Endodermal cell (in vitro differentiated cells): ENCODE measurements around the gene MED17. TPM values are rescaled to one million over a fixed set of nuclear protein-coding genes. Genes with fewer than 3 reads are reported as not detected.

Experiments used
- DNase-seq: peaks from one replicate; pipeline ENCODE4 v3.0.0-alpha.2; 2017
- H3K27ac ChIP-seq: 2 replicates; pipeline ENCODE4 v1.5.1; 2013; ENCODE audit warnings: mild to moderate bottlenecking, low read depth, low read length, moderate library complexity
- H3K27me3 ChIP-seq: 2 replicates; pipeline ENCODE4 v1.6.1; 2013; ENCODE audit warnings: mild to moderate bottlenecking, low read length, moderate library complexity; ENCODE audit not compliant: insufficient read depth, control insufficient read depth, poor library complexity, severe bottlenecking
- H3K36me3 ChIP-seq: 2 replicates; pipeline ENCODE4 v1.7.0; 2013; ENCODE audit warnings: mild to moderate bottlenecking, low read length, moderate library complexity; ENCODE audit not compliant: control insufficient read depth, insufficient read depth
- H3K4me1 ChIP-seq: one replicate; pipeline ENCODE4 v1.7.0; 2013; ENCODE audit warnings: low read length; ENCODE audit not compliant: control insufficient read depth, insufficient read depth
- H3K4me3 ChIP-seq: 2 replicates; pipeline ENCODE4 v1.5.1; 2013; ENCODE audit warnings: mild to moderate bottlenecking, low read length, moderate library complexity
- H3K9ac ChIP-seq: 2 replicates; pipeline ENCODE4 v1.6.1; 2013; ENCODE audit warnings: mild to moderate bottlenecking, low read length, moderate library complexity; ENCODE audit not compliant: poor library complexity, severe bottlenecking; ENCODE audit errors: extremely low read depth
- H3K9me3 ChIP-seq: 2 replicates; pipeline ENCODE4 v1.6.1; 2013; ENCODE audit warnings: mild to moderate bottlenecking, low read length, moderate library complexity; ENCODE audit not compliant: control insufficient read depth
- H3K27ac Mint-ChIP-seq: 2 replicates; pipeline ENCODE4 v1.8.0; 2020; ENCODE audit warnings: mixed read lengths
- H3K27me3 Mint-ChIP-seq: 2 replicates; pipeline ENCODE4 v1.8.0; 2021; ENCODE audit warnings: mild to moderate bottlenecking, mixed read lengths; ENCODE audit not compliant: insufficient read depth
- H3K36me3 Mint-ChIP-seq: 2 replicates; pipeline ENCODE4 v1.8.0; 2020; ENCODE audit warnings: low read depth, mixed read lengths
- H3K4me1 Mint-ChIP-seq: 2 replicates; pipeline ENCODE4 v1.8.0; 2020; ENCODE audit warnings: mixed read lengths
- H3K4me3 Mint-ChIP-seq: 2 replicates; pipeline ENCODE4 v1.8.0; 2020; ENCODE audit warnings: mild to moderate bottlenecking, moderate library complexity, mixed read lengths
- H3K9me3 Mint-ChIP-seq: 2 replicates; pipeline ENCODE4 v1.8.0; 2020; ENCODE audit warnings: mild to moderate bottlenecking, mixed read lengths
- WGBS, 2 experiments: methylation state at CpG; one replicate each; pipeline versions ENCODE4 v1.1.5 to v1.1.7; 2013; ENCODE audit warnings: missing lambda C conversion rate in 2 of 2, mixed read lengths in 1 of 2; ENCODE audit not compliant: insufficient coverage in 1 of 2, insufficient read length in 1 of 2; 5-methylcytosine and 5-hydroxymethylcytosine counted together
- total RNA-seq, 2 donors: library from RNA; stranded (reverse); fragmentation: NEBNext Ultra II Directional in 1 of 2; extraction: Animal tissue kit (Norgen Biotek cat#: 25700) in 1 of 2; gene quantifications; 2 replicates in 1 of 2; 3 replicates in 1 of 2; pipeline ENCODE4 v1.2.1, GENCODE V29; 2021
- TF ChIP-seq, protein P1 (sequence below): fragments of 200-600 bp; sonication (generic); conservative IDR thresholded peaks from 2 replicates; pipeline ENCODE4 v1.5.0; 2021; ENCODE audit warnings: antibody characterized with exemption, mild to moderate bottlenecking

The MED17 gene
- total RNA-seq, 2 donors from 2014 or later, result 40.6 to 46.2 TPM

DNA sequence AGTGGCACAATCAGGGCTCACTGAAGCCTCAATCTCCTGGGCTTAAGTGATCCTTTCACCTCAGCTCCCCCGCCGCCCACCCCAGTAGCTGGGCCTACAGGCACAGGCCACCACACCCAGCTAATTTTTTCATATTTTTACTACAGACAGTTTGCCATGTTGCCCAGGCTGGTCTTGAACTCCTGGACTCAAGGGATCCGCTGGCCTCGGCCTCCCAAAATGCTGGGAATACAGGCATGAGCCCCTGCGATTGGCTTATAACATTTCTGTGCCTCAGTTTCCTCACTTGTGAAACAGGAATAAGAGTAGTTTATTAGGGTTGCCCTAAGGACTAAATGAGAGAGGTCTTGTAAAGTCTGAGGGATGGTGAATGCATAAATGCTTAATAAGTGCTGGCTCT is 65.1 kb downstream of the MED17 start:
- peaks cover 12% of the 10 kb centered on the region for H3K4me1 Mint-ChIP-seq
- H3K4me1 ChIP-seq, result peaks cover 6% of the 10 kb centered on the region
- WGBS, 2 experiments, result 92 to 95% methylated on average over 2 to 5 of the region's 5 CpGs
- no peaks in the 10 kb centered on the region for H3K27me3 ChIP-seq
- H3K4me3 ChIP-seq, result no peak overlapping the region
- no peak overlapping the region for H3K27ac Mint-ChIP-seq
- no peak overlapping the region for H3K27ac ChIP-seq
- no peaks in the 10 kb centered on the region for H3K36me3 Mint-ChIP-seq
- DNase-seq, result peak; percentile 29
- H3K9me3 ChIP-seq, result peaks cover 1% of the 10 kb centered on the region
- no peaks in the 10 kb centered on the region for H3K27me3 Mint-ChIP-seq
- TF ChIP-seq, protein P1, sequence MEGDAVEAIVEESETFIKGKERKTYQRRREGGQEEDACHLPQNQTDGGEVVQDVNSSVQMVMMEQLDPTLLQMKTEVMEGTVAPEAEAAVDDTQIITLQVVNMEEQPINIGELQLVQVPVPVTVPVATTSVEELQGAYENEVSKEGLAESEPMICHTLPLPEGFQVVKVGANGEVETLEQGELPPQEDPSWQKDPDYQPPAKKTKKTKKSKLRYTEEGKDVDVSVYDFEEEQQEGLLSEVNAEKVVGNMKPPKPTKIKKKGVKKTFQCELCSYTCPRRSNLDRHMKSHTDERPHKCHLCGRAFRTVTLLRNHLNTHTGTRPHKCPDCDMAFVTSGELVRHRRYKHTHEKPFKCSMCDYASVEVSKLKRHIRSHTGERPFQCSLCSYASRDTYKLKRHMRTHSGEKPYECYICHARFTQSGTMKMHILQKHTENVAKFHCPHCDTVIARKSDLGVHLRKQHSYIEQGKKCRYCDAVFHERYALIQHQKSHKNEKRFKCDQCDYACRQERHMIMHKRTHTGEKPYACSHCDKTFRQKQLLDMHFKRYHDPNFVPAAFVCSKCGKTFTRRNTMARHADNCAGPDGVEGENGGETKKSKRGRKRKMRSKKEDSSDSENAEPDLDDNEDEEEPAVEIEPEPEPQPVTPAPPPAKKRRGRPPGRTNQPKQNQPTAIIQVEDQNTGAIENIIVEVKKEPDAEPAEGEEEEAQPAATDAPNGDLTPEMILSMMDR, result no peak
- H3K4me3 Mint-ChIP-seq, result peak overlapping the region; percentile 37
- H3K9me3 Mint-ChIP-seq, result no peaks in the 10 kb centered on the region
- H3K36me3 ChIP-seq, result no peaks in the 10 kb centered on the region
- no peak overlapping the region for H3K9ac ChIP-seq

DNA sequence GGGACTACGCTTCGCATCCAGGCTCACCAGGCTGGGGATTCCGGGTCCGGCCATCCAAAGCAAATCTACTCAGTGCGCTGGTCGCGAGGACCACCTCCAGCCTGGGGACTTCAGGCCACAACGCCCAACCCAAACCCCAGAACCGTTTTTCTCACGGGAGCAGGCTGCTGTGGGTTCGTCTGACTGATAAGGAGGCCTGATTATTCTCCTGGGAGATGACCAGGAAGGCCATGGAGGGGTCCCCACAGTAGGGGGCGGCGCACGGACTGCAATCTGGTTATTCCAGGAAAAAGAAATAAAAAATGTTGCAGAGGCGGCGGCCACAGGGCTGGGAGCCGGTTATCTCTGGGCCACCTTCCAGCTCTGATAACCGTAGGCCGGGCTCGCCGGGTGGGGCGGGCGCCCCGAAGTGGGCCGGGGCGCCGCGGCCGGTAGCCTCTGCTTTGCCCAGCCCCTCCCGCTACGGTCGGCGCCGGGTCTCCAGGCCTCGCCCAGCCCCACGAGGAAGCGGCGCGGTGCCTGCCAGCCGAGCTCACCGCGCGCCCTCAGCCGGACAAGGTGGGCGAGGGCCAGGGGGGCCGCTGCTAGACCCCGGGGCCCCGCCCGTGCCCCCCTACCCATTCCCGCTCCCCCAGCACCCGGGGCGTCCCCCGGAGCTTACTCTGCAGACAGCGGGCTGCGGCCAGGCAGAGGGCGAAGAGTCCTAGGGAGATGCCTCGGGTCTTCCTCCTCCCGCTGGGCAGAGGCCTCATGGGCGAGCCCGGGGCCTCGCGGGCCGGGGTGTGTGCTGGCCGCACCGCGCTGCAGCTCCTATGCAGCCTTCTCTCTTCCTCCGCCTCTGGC is 65.9 kb downstream of the MED17 start:
- peaks cover 12% of the 10 kb centered on the region for H3K4me1 Mint-ChIP-seq
- H3K4me3 Mint-ChIP-seq, result peak overlapping the region; percentile 37
- H3K9ac ChIP-seq, result no peak overlapping the region
- no peaks in the 10 kb centered on the region for H3K36me3 Mint-ChIP-seq
- no peaks in the 10 kb centered on the region for H3K9me3 Mint-ChIP-seq
- peaks cover 6% of the 10 kb centered on the region for H3K4me1 ChIP-seq
- H3K27ac ChIP-seq, result no peak overlapping the region
- no peaks in the 10 kb centered on the region for H3K36me3 ChIP-seq
- H3K4me3 ChIP-seq, result no peak overlapping the region
- H3K9me3 ChIP-seq, result peaks cover 3% of the 10 kb centered on the region
- DNase-seq, result peak; percentile 78
- 56 to 73% methylated on average over 16 to 67 of the region's 67 CpGs for WGBS, 2 experiments
- TF ChIP-seq, protein P1, result no peak
- no peaks in the 10 kb centered on the region for H3K27me3 Mint-ChIP-seq
- no peak overlapping the region for H3K27ac Mint-ChIP-seq
- no peaks in the 10 kb centered on the region for H3K27me3 ChIP-seq

DNA sequence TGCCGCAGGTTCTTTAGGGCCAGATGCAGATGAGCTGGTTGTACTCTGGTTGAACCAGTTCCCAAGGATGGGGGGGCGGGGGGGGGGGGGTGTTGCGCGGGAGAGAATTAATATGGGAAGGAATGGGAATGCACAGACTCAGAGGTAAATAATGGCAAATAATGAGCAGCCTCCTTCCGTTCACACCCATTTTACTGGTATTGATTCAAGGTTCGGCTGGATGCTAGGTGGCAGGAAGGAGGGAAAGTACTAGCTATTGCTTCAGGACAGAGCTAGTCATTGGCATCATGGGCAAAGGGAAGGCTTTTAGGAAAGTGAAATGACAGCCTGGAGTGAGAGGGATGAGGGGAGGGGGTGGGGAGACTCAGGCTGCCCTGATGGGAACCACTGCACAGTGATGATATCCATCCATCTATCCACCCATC is 66.5 kb downstream of the MED17 start, which contains the start of gene VSTM5:
VSTM5 (minus strand) TSS at position 25 of the 425 bp plus-strand sequence. CDS start 116 bp downstream, outside the sequence.
- TF ChIP-seq, protein P1, result no peak
- Histone ChIP-seq H3K27me3 (no peaks in the 10 kb centered on the region), H3K36me3 (no peaks in the 10 kb centered on the region), H3K27ac (no peak within 1 kb of the TSS), H3K9ac (no peak within 1 kb of the TSS), H3K4me1 (peaks cover 6% of the 10 kb centered on the region), H3K9me3 (peaks cover 3% of the 10 kb centered on the region), H3K4me3 (no peak within 1 kb of the TSS)
- WGBS, 2 experiments, result 85 to 100% methylated on average over 1 to 4 of the region's 6 CpGs
- H3K9me3 Mint-ChIP-seq, result no peaks in the 10 kb centered on the region
- no peaks in the 10 kb centered on the region for H3K27me3 Mint-ChIP-seq
- DNase-seq, result no peak
- H3K4me3 Mint-ChIP-seq, result peak within 1 kb of the TSS; percentile 37
- H3K27ac Mint-ChIP-seq, result no peak within 1 kb of the TSS
- peaks cover 12% of the 10 kb centered on the region for H3K4me1 Mint-ChIP-seq
- no peaks in the 10 kb centered on the region for H3K36me3 Mint-ChIP-seq
